ENCODE measurements around the gene MTFR2.

MTFR2 gene

GRCh38 chr6:136249336-136249735, 775 bp downstream of the MTFR2 start:
- no peak for TF ChIP-seq CTCF (IDR thresholded peaks at IDR 0.05; ENCODE audit: control extremely low read depth, extremely low read depth, low read depth, missing control alignments)
- CTCF ChIA-PET, result interaction anchor here (1.3 to 2.6 kb wide), 5 partner anchors 11 to 31 kb away, joined by 3 to 14 read pairs (median 5); no protein-coding TSS in a partner anchor
- DNase-seq (ENCODE audit: extremely low spot score), result no peak
- POLR2A ChIA-PET, result interaction anchor here (2.8 kb wide), 1 partner anchor 40 kb away, joined by 21 read pairs; the partner anchor contains the start of gene BCLAF1

- CTCF ChIA-PET, result interaction anchor here (10.4 kb wide), 1 partner anchor 17 kb away, joined by 83 read pairs; no protein-coding TSS in a partner anchor
- POLR2A ChIA-PET, result no interaction called here
- no peak for TF ChIP-seq CTCF (IDR thresholded peaks at IDR 0.05; ENCODE audit: control extremely low read depth, extremely low read depth, low read depth, missing control alignments)
- no peak for DNase-seq (ENCODE audit: extremely low spot score)
Observed at GRCh38 chr6:136244061-136244616, 6.0 kb downstream of the MTFR2 start.

- no peak for DNase-seq (ENCODE audit: extremely low spot score)
- CTCF ChIA-PET, result interaction anchor here (0.8 to 10.4 kb wide), 4 partner anchors 9 to 27 kb away, joined by 3 to 83 read pairs (median 4); partner anchors contain the start of gene MTFR2
- TF ChIP-seq CTCF (IDR thresholded peaks at IDR 0.05; ENCODE audit: control extremely low read depth, extremely low read depth, low read depth, missing control alignments), result no peak
- POLR2A ChIA-PET, result interaction anchor here (0.5 kb wide), 1 partner anchor 17 kb away, joined by 3 read pairs; no protein-coding TSS in a partner anchor
Observed at GRCh38 chr6:136236466-136237293, 13.4 kb downstream of the MTFR2 start.

GRCh38 chr6:136235233-136235564, 14.9 kb downstream of the MTFR2 start:
- ChIA-PET CTCF (interaction anchor here (0.9 to 10.4 kb wide), 4 partner anchors 8 to 82 kb away, joined by 3 to 83 read pairs (median 3); no protein-coding TSS in a partner anchor), POLR2A (no interaction called here)
- no peak for TF ChIP-seq CTCF (IDR thresholded peaks at IDR 0.05; ENCODE audit: control extremely low read depth, extremely low read depth, low read depth, missing control alignments)
- DNase-seq (ENCODE audit: extremely low spot score), result no peak

- DNase-seq (ENCODE audit: extremely low spot score), result no peak
- CTCF ChIA-PET, result interaction anchor here (1.2 to 1.4 kb wide), 2 partner anchors 18 to 28 kb away, joined by 3 to 4 read pairs; partner anchors contain the start of gene MTFR2
- TF ChIP-seq CTCF (IDR thresholded peaks at IDR 0.05; ENCODE audit: control extremely low read depth, extremely low read depth, low read depth, missing control alignments), result no peak
- POLR2A ChIA-PET, result no interaction called here
Observed at GRCh38 chr6:136232701-136233100, 17.4 kb downstream of the MTFR2 start.

GRCh38 chr6:136230219-136230853, 19.8 kb downstream of the MTFR2 start:
- ChIA-PET CTCF (interaction anchor here (0.8 to 1.9 kb wide), 6 partner anchors 8 to 790 kb away, joined by 3 to 8 read pairs (median 3); no protein-coding TSS in a partner anchor), POLR2A (no interaction called here)
- no peak for TF ChIP-seq CTCF (IDR thresholded peaks at IDR 0.05; ENCODE audit: control extremely low read depth, extremely low read depth, low read depth, missing control alignments)
- DNase-seq (ENCODE audit: extremely low spot score), result no peak

Measured in GM10248 (cell line).